GM18508 (cell line): ENCODE measurements around the gene TADA2A.

Experiments used
- ATAC-seq: cut with Tn5 transposase; IDR thresholded peaks from one replicate; pipeline ENCODE4 v1.9.1; 2021; ENCODE audit warnings: moderate number of reproducible peaks; ENCODE audit not compliant: insufficient read depth, unreplicated experiment

TADA2A gene, protein sequence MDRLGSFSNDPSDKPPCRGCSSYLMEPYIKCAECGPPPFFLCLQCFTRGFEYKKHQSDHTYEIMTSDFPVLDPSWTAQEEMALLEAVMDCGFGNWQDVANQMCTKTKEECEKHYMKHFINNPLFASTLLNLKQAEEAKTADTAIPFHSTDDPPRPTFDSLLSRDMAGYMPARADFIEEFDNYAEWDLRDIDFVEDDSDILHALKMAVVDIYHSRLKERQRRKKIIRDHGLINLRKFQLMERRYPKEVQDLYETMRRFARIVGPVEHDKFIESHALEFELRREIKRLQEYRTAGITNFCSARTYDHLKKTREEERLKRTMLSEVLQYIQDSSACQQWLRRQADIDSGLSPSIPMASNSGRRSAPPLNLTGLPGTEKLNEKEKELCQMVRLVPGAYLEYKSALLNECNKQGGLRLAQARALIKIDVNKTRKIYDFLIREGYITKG

DNA sequence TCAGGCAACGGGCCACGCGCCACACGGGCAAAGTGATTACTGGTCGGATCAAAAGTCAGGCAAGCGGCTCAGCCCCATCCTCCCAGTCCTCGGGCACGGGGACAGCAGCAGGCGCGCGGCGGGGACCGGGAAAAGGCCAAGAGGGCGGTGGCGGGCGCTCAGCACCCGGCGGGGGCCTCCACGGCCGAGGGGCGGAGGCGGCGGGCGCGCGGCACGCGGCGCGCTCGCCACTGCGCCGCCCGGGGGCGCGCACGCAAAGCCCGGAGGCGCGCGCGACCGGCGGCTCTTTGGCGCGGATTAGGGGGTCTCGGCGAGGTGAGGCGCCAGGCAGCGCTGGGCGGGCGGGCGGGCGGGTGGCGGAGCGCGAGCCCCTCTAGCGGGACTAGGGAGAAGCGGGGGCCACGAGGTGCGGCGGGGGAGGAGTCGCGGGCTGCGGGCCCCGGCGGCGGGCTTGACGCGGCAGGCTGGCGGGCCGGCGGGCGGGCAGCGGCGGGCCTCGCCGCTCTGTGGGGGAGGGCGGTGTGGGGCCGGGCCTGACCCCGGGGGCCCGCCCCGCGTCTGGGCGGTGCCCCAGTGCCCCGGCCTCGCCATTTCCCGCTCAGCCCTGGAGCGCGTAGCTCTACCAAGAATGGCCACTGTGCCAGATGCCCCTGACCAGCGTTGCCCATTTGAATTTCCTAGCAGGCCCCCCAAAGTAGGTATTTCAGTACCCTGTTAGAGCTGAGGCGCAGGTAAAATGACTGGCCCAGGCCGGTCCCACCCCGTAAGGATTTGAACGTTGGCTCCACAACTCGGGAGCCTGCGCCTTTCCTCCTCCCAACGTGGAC lies at the start of gene TADA2A, which contains the start of gene ACACA:
Gene TADA2A, plus strand, starts transcription at position 252 of the 827 bp plus-strand sequence. CDS start 4,480 bp downstream, outside the sequence.
Gene ACACA, minus strand, starts transcription at position 202 of the 827 bp plus-strand sequence. CDS start 537 bp downstream, outside the sequence.
- ATAC-seq, result no peak

DNA sequence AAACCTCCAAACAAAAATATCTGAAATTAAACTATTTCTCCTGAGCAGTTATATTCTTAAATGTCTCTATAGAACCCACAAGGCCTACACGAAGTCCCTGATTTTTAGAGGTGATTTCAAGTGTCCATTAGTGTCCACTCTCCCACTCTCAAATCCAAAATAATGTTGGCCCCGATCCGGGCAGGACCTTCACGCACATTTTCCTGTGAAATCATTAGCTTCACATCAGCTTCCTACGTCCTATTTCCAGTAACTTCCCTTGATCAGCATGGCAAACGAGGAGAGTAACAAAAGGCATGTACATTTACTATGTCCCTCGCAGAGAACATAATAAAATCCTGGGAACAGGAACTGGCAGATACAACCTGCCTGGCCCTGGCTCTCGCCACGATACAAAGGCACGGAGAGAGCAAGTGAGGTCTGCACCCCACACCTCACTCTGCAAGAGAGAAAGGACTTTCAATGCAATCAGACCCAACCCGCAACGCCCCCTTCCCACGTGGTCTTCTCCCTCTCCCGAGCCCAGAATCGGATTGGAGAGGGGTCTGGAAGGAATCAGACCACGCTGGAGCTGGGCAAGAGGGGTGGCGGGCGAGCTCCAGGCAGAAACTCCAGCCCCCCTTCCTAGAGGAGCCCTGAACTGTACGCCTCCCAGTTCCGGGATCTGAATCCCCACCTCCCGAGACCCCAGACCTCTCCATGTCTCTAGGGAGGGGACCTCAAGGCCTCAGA lies 48.4 kb upstream of the TADA2A start:
- ATAC-seq, result no peak

GRCh38 chr17:37358830-37359681 lies 47.6 kb upstream of the TADA2A start:
- ATAC-seq, result peak; percentile 52

GRCh38 chr17:37359682-37360188 lies 47.0 kb upstream of the TADA2A start:
- ATAC-seq, result no peak

GRCh38 chr17:37360632-37361031 lies 46.1 kb upstream of the TADA2A start:
- no peak for ATAC-seq

GRCh38 chr17:37361543-37361942 lies 45.1 kb upstream of the TADA2A start:
- no peak for ATAC-seq

GRCh38 chr17:37365589-37365988 lies 41.1 kb upstream of the TADA2A start:
- no peak for ATAC-seq

- ATAC-seq, result no peak
These were observed 38.1 kb upstream of the TADA2A start for GRCh38 chr17:37368577-37368976.

DNA sequence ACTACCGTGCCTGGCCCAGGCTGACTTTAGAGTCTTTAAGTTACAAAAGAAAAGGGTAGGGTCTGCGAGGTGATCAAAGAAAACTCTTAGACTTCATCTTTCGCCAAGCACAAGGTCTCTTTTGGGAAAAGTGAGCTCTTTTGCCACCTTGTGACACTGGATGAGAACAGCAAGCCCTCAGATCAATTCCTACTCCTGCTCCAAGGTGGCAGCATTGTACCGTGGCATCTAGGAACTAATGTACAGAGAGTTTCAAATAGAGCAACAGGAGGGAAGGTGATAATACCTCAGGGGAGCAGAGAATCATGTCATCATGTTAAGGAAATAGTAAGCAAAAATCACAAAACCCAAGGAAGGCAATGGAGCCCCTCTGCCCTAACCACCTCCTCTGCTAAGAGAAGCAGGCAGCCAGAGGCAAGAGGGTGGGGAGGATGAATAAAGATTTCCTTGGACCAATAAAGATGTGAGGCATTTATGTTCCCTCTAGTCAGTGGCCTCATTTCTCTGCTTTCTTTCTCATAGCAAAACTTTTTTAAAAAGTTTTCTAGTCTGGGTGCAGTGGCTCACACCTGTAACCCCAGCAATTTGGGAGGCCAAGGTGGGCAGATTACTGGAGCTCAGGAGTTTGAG lies 33.0 kb upstream of the TADA2A start:
- no peak for ATAC-seq

DNA sequence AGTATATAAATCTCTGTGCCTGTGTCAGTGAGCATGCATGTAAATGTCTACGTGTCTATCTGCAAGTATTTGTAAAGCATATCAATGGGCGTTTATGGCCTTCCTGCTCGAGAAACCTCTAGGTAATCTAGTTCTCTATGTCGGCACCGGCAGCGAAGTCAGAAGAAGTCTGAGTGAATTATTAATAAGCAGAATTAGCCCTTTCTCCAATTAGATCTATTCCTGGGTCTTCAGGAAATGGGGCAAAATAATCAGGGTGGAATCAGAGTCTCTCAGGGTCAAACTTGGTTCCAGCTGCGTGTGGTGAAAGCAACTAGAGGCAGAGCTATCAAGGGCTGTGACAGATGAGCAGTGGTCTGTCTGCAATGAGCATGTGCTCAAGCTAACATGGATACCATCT lies 31.0 kb upstream of the TADA2A start, which contains the start of gene C17orf78:
Gene C17orf78, plus strand, starts transcription at position 280 of the 400 bp plus-strand sequence. Its CDS starts 108 bp downstream, at position 388.
- no peak for ATAC-seq

DNA sequence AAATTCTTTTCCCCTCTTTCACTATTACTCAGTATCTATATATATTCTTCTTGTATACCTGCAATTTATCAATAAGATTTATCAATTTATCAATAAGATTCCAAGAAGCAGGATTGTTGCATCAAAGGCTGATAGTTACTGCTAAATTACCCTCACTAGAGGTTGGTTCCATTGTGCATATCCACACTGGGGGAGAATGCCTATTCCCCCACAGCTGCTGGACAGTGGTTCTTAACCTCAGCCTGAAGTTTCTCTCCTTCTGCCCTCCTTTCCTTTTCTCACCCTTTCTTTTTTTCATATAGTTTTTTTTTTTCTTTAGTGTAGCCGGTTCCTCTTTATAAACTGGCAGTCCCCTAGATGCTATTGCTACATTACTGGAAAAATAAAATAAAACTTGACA lies 24.6 kb upstream of the TADA2A start:
- no peak for ATAC-seq

DNA sequence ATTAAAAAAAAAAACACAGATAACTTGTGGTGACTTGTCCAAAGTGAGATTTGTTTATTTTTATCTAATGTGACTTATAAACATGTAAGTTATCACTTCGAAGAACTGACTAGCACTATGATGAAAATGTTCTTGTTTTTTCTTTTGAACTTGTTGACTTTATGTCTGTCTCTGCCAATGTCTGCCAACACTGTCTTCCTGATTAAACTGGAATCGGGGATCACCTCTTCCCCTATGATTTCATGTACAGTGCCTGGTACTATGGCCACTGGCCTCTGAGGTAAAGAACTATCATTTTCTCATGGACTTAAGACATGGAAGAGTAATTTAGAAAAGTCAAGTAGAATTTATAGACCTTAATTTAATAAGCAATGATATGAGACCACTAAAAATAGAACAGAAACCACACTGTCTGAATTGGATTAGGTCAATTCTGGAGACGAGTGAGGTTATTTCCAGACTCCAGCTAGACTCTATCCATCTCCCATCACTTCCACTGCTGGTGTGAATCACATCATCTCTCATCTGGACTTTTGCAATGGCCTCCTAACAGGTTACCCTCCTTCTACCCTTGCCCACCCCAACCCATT lies 22.0 kb upstream of the TADA2A start:
- ATAC-seq, result no peak

DNA sequence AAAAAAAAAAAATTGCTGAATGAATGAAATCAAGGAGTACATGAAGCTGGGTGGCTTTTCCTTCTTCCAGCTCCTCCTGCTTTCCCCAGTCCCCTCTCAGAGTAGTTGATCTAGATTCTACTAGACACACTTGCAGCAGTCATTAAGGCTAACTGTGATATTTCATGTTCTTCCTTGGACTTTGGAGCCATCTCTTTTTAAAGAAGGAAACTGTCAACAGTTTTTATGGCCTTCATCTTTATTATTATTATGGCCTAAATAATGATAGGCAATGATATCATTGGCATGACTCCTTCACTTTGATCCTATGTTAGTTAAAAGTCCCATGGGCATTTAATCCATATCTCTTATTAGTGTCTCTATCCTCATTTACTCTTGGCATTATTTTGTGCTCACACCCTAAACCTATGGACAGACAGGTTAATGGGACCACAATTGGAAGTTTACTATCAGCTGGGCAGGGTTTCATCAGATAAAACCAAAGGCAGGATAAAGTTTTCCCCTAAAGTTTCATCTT lies 21.2 kb upstream of the TADA2A start:
- no peak for ATAC-seq

- no peak for ATAC-seq
These were observed 20.2 kb upstream of the TADA2A start for GRCh38 chr17:37386462-37386861.

- ATAC-seq, result no peak
These were observed 18.4 kb upstream of the TADA2A start for GRCh38 chr17:37388266-37388665.

DNA sequence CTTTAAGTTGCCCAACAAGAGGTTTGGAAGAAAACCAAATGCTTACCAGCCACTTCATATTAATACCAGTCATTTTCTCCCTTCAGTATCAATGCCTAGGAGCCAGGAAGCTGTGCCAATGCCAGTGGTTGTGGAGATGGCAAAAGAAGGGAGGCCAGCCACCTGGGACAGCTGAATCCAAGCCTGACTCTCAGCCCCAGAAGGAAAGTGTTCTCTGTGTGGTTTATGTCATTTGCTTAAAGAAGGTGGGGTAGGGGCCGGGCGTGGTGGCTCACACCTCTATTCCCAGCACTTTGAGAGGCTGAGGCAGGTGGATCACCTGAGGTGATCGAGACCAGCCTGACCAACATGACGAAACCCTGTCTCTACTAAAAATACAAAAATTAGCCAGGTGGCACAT lies 17.5 kb upstream of the TADA2A start:
- ATAC-seq, result no peak

GRCh38 chr17:37391146-37391545 lies 15.5 kb upstream of the TADA2A start:
- ATAC-seq, result no peak

GRCh38 chr17:37392024-37392590 lies 14.6 kb upstream of the TADA2A start:
- no peak for ATAC-seq
